Epithelial cell of proximal tubule (primary cell): ENCODE data around the gene MINK1. TPM values are rescaled to one million over a fixed set of nuclear protein-coding genes. Genes with fewer than 3 reads are reported as not detected.

Experiments used
- DNase-seq: peaks from one replicate; pipeline ENCODE4 v3.0.0-alpha.2; 2011; ENCODE audit warnings: low read depth
- H3K4me3 ChIP-seq: 2 replicates; pipeline ENCODE4 v1.5.1; 2011; ENCODE audit warnings: low read depth, mild to moderate bottlenecking, low read length
- CTCF ChIP-seq: conservative IDR thresholded peaks from 2 replicates; pipeline ENCODE4 v1.5.1; 2012; ENCODE audit warnings: low read depth, mild to moderate bottlenecking, low read length
- total RNA-seq: library from RNA; depleted of rRNA; stranded (reverse); fragments of >200 nt; gene quantifications from 2 replicates; pipeline ENCODE4 v1.2.3, GENCODE V29; 2015

The MINK1 gene
- total RNA-seq, 1 donor from 2014 or later, result 39.9 TPM

GRCh38 chr17:4879601-4880000, 46.5 kb downstream of the MINK1 start:
- TF ChIP-seq CTCF, result no peak
- no peak for DNase-seq
- H3K4me3 ChIP-seq, result no peak overlapping the region

GRCh38 chr17:4880857-4881256, 47.7 kb downstream of the MINK1 start:
- TF ChIP-seq CTCF, result no peak
- no peak overlapping the region for H3K4me3 ChIP-seq
- DNase-seq, result no peak

GRCh38 chr17:4881761-4882555, 48.8 kb downstream of the MINK1 start:
- DNase-seq, result no peak
- TF ChIP-seq CTCF, result peak; percentile 87
- no peak overlapping the region for H3K4me3 ChIP-seq

GRCh38 chr17:4884489-4884888, 51.3 kb downstream of the MINK1 start:
- DNase-seq, result no peak
- H3K4me3 ChIP-seq, result no peak overlapping the region
- no peak for TF ChIP-seq CTCF

- no peak for TF ChIP-seq CTCF
- no peak for DNase-seq
- H3K4me3 ChIP-seq, result no peak overlapping the region
These were observed 53.7 kb downstream of the MINK1 start for GRCh38 chr17:4886830-4887229.

GRCh38 chr17:4887581-4887980, 54.4 kb downstream of the MINK1 start:
- no peak for DNase-seq
- H3K4me3 ChIP-seq, result no peak overlapping the region
- TF ChIP-seq CTCF, result no peak
